ENCODE results near the gene USP30. TPM values are rescaled to one million over a fixed set of nuclear protein-coding genes. Genes with fewer than 3 reads are reported as not detected.
"Not testable (repeated sequence)": the region's sequence is repeated elsewhere in the genome, so short reads cannot be mapped to it uniquely, and the experiment has no call there.

USP30 gene
- total RNA-seq, 2 donors from 2014 or later: 7.7 to 9.5 TPM

- intact Hi-C loops (cut with DNase I): no loop called here
- ATAC-seq (no peak), DNase-seq (no peak)
Measured at GRCh38 chr12:109047081-109047805, 5.1 kb upstream of the USP30 start.

GRCh38 chr12:109048706-109049105 is 3.7 kb upstream of the USP30 start:
- ATAC-seq; DNase-seq; intact Hi-C loops (cut with DNase I): not testable (repeated sequence)

GRCh38 chr12:109049794-109050193 is 2.6 kb upstream of the USP30 start:
- DNase-seq; ATAC-seq; intact Hi-C loops (cut with DNase I): not testable (repeated sequence)

GRCh38 chr12:109052097-109052413 is 321 bp upstream of the USP30 start:
- intact Hi-C loops (cut with DNase I): no loop called here
- ATAC-seq: peak in 1 of 2 donors; percentile 10
- no peak for DNase-seq

GRCh38 chr12:109053382-109054123 is 1.2 kb downstream of the USP30 start:
- no peak for DNase-seq
- peak in 1 of 2 donors; percentile 5 for ATAC-seq
- intact Hi-C loops (cut with DNase I): no loop called here

- intact Hi-C loops (cut with DNase I); ATAC-seq: not testable (repeated sequence)
Measured at GRCh38 chr12:109054124-109054513, 1.7 kb downstream of the USP30 start.

GRCh38 chr12:109054520-109054919 is 2.1 kb downstream of the USP30 start:
- no peak for ATAC-seq
- no peak for DNase-seq
- intact Hi-C loops (cut with DNase I): no loop called here

More at GRCh38 chr12:109054124-109054513, 1.7 kb downstream of the USP30 start:
- not testable (repeated sequence) for DNase-seq

- intact Hi-C loops (cut with DNase I): no loop called here
Measured at GRCh38 chr12:109056891-109057290, 4.5 kb downstream of the USP30 start.

GRCh38 chr12:109057376-109057775 is 5.0 kb downstream of the USP30 start:
- intact Hi-C loops (cut with DNase I): no loop called here
- ATAC-seq (no peak), DNase-seq (no peak)

More at GRCh38 chr12:109056891-109057290, 4.5 kb downstream of the USP30 start:
- ATAC-seq (no peak), DNase-seq (no peak)

- no peak for DNase-seq
Measured at GRCh38 chr12:109058773-109059172, 6.4 kb downstream of the USP30 start.

GRCh38 chr12:109064143-109064542 is 11.8 kb downstream of the USP30 start:
- DNase-seq (no peak), ATAC-seq (no peak)
- intact Hi-C loops (cut with DNase I): no loop called here

More at GRCh38 chr12:109058773-109059172, 6.4 kb downstream of the USP30 start:
- intact Hi-C loops (cut with DNase I): no loop called here
- ATAC-seq: peak in 1 of 2 donors; percentile 47

- ATAC-seq (no peak), DNase-seq (no peak)
- intact Hi-C loops (cut with DNase I): no loop called here
Measured at GRCh38 chr12:109065154-109065852, 12.9 kb downstream of the USP30 start.

- intact Hi-C loops (cut with DNase I): no loop called here
- ATAC-seq (no peak), DNase-seq (no peak)
Measured at GRCh38 chr12:109065853-109066193, 13.4 kb downstream of the USP30 start.

GRCh38 chr12:109069307-109070271 is 17.2 kb downstream of the USP30 start:
- DNase-seq: no peak
- no peak for ATAC-seq

GRCh38 chr12:109074866-109075265 is 22.5 kb downstream of the USP30 start:
- intact Hi-C loops (cut with DNase I): no loop called here
- no peak for DNase-seq
- ATAC-seq: no peak

More at GRCh38 chr12:109069307-109070271, 17.2 kb downstream of the USP30 start:
- intact Hi-C loops (cut with DNase I): no loop called here

GRCh38 chr12:109082751-109083150 is 30.4 kb downstream of the USP30 start:
- DNase-seq (no peak), ATAC-seq (no peak)
- intact Hi-C loops (cut with DNase I): no loop called here

GRCh38 chr12:109084425-109084824 is 32.0 kb downstream of the USP30 start:
- ATAC-seq (no peak), DNase-seq (no peak)
- intact Hi-C loops (cut with DNase I): no loop called here

- ATAC-seq (no peak), DNase-seq (no peak)
- intact Hi-C loops (cut with DNase I): no loop called here
Measured at GRCh38 chr12:109085590-109085989, 33.2 kb downstream of the USP30 start.

- intact Hi-C loops (cut with DNase I): no loop called here
- ATAC-seq (peak in 1 of 2 donors; percentile 38), DNase-seq (no peak)
Measured at GRCh38 chr12:109087250-109087649, 34.9 kb downstream of the USP30 start.
